HepG2 (cell line): ENCODE measurements around the gene ARHGDIA. TPM values are rescaled to one million over a fixed set of nuclear protein-coding genes. Genes with fewer than 3 reads are reported as not detected.

Experiments used
- GABPA ChIP-seq, 2 experiments: IDR thresholded peaks; 2 replicates each; pipeline ENCODE4 v1.6.1; 2011 to 2016; ENCODE audit warnings: low read depth in 2 of 2, low read length in 1 of 2, missing biosample characterization in 1 of 2, missing genetic modification characterization in 1 of 2
- GATAD1 ChIP-seq: IDR thresholded peaks from 2 replicates; pipeline ENCODE4 v1.6.1; 2016; ENCODE audit warnings: missing genetic modification reagents, missing compliant biosample characterization
- GPN1 ChIP-seq: sonication (generic); formaldehyde crosslinking; IDR thresholded peaks from 2 replicates; pipeline ENCODE4 v1.5.1; 2020; ENCODE audit warnings: missing genetic modification reagents, borderline replicate concordance
- HDAC6 ChIP-seq: fragments of 200-600 bp; sonication (generic); IDR thresholded peaks from 2 replicates; pipeline ENCODE4 v1.7.0; 2017; ENCODE audit warnings: mild to moderate bottlenecking, antibody characterized with exemption, low read length, low read depth
- JUNB ChIP-seq: sonication (generic); formaldehyde crosslinking; IDR thresholded peaks from 2 replicates; pipeline ENCODE4 v1.8.0; 2022; ENCODE audit warnings: missing genetic modification reagents, mild to moderate bottlenecking, borderline replicate concordance
- MAF1 ChIP-seq: sonication (generic); formaldehyde crosslinking; IDR thresholded peaks from 2 replicates; pipeline ENCODE4 v1.5.0; 2020; ENCODE audit warnings: missing genetic modification reagents, borderline replicate concordance
- MED1 ChIP-seq: sonication (generic); formaldehyde crosslinking; IDR thresholded peaks from 2 replicates; pipeline ENCODE4 v1.4.0; 2020; ENCODE audit warnings: missing genetic modification reagents
- MIER3 ChIP-seq: IDR thresholded peaks from 2 replicates; pipeline ENCODE4 v1.6.1; 2016; ENCODE audit warnings: missing compliant biosample characterization, borderline replicate concordance
- MTF2 ChIP-seq: sonication (generic); formaldehyde crosslinking; IDR thresholded peaks from 2 replicates; pipeline ENCODE4 v1.5.0; 2020; ENCODE audit warnings: missing genetic modification reagents, borderline replicate concordance
- NFKBIZ ChIP-seq: IDR thresholded peaks from 2 replicates; pipeline ENCODE4 v1.6.1; 2018; ENCODE audit warnings: missing genetic modification reagents, missing compliant biosample characterization
- NFRKB ChIP-seq: fragments of 450-650 bp; IDR thresholded peaks from 2 replicates; pipeline ENCODE4 v1.6.1; 2017
- NR3C1 ChIP-seq: sonication (generic); formaldehyde crosslinking; IDR thresholded peaks from 2 replicates; pipeline ENCODE4 v1.4.0; 2020; ENCODE audit warnings: missing genetic modification reagents
- PLRG1 ChIP-seq: fragments of 450-650 bp; conservative IDR thresholded peaks from 2 replicates; pipeline ENCODE4 v1.6.1; 2016
- POGK ChIP-seq: sonication (generic); formaldehyde crosslinking; conservative IDR thresholded peaks from 2 replicates; pipeline ENCODE4 v1.8.0; 2022; ENCODE audit warnings: mild to moderate bottlenecking, moderate library complexity, missing genetic modification reagents
- POLR2AphosphoS2 ChIP-seq: IDR thresholded peaks from 2 replicates; pipeline ENCODE4 v1.6.1; 2011; ENCODE audit warnings: low read depth, low read length, improper control_type of control experiment
- RNF2 ChIP-seq: fragments of 450-650 bp; conservative IDR thresholded peaks from 2 replicates; pipeline ENCODE4 v1.6.1; 2016; ENCODE audit warnings: low read depth
- SIX4 ChIP-seq: sonication (generic); formaldehyde crosslinking; IDR thresholded peaks from 2 replicates; pipeline ENCODE4 v1.4.0; 2020; ENCODE audit warnings: missing genetic modification reagents
- SNAI1 ChIP-seq: sonication (generic); formaldehyde crosslinking; IDR thresholded peaks from 2 replicates; pipeline ENCODE4 v1.5.0; 2020; ENCODE audit warnings: mild to moderate bottlenecking, missing genetic modification reagents, borderline replicate concordance
- TGIF2 ChIP-seq: IDR thresholded peaks from 2 replicates; pipeline ENCODE4 v1.6.1; 2016; ENCODE audit warnings: control low read depth, missing compliant biosample characterization
- TP53 ChIP-seq: sonication (generic); formaldehyde crosslinking; conservative IDR thresholded peaks from 2 replicates; pipeline ENCODE4 v1.4.0; 2020; ENCODE audit warnings: missing genetic modification reagents
- ZBTB1 ChIP-seq: sonication (generic); formaldehyde crosslinking; IDR thresholded peaks from 2 replicates; pipeline ENCODE4 v1.4.0; 2020; ENCODE audit warnings: missing genetic modification reagents, borderline replicate concordance
- ZNF282 ChIP-seq: fragments of 450-650 bp; IDR thresholded peaks from 2 replicates; pipeline ENCODE4 v1.6.1; 2018; ENCODE audit not compliant: partially characterized antibody
- ZNF552 ChIP-seq: sonication (generic); formaldehyde crosslinking; IDR thresholded peaks from 2 replicates; pipeline ENCODE4 v1.9.0; 2022; ENCODE audit warnings: missing genetic modification reagents, mild to moderate bottlenecking, borderline replicate concordance
- ZNF556 ChIP-seq: sonication (generic); formaldehyde crosslinking; IDR thresholded peaks from 2 replicates; pipeline ENCODE4 v1.4.0; 2020; ENCODE audit warnings: mild to moderate bottlenecking, missing genetic modification reagents, borderline replicate concordance
- ZNF749 ChIP-seq: sonication (generic); formaldehyde crosslinking; IDR thresholded peaks from 2 replicates; pipeline ENCODE4 v1.8.0; 2022; ENCODE audit warnings: mild to moderate bottlenecking, missing genetic modification reagents, moderate library complexity, borderline replicate concordance
- ZNF770 ChIP-seq: sonication (generic); formaldehyde crosslinking; IDR thresholded peaks from 2 replicates; pipeline ENCODE4 v1.5.0; 2020; ENCODE audit warnings: mild to moderate bottlenecking, missing genetic modification reagents
- ZSCAN21 ChIP-seq: sonication (generic); formaldehyde crosslinking; IDR thresholded peaks from 2 replicates; pipeline ENCODE4 v1.8.0; 2022; ENCODE audit warnings: mild to moderate bottlenecking, missing genetic modification reagents, moderate library complexity, borderline replicate concordance
- ZSCAN22 ChIP-seq: sonication (generic); formaldehyde crosslinking; IDR thresholded peaks from 2 replicates; pipeline ENCODE4 v1.4.0; 2020; ENCODE audit warnings: mild to moderate bottlenecking, missing genetic modification reagents
- polyA plus RNA-seq, 8 experiments: library from polyadenylated mRNA; depleted of rRNA in 3 of 8; stranded (reverse) in 7 of 8; unstranded in 1 of 8; fragments of >200 nt; fragmentation: Illumina TruSeq in 4 of 8; extraction: Trizol in 4 of 8; gene quantifications; 2 replicates each; pipeline versions ENCODE4 v1.2.1 to v1.2.3, GENCODE V29; 2011 to 2016; ENCODE audit warnings: low read depth in 4 of 8, missing spikeins in 1 of 8, mixed read lengths in 1 of 8; ENCODE audit not compliant: insufficient read depth in 1 of 8
- total RNA-seq, 5 experiments: library from RNA; depleted of rRNA; stranded (reverse); fragments of >200 nt; fragmentation: Illumina TruSeq; extraction: Trizol; gene quantifications; 2 replicates each; pipeline ENCODE4 v1.2.3, GENCODE V29; 2016; ENCODE audit warnings: low read depth in 1 of 5

ARHGDIA gene
- total and polyA plus RNA-seq, 2 of the 13 experiments (the other 11 are each of a cell fraction or from before 2014, with no cell fraction given), result 40.0 to 64.0 TPM

- TF ChIP-seq GPN1 (CRISPR knock-in tag), result no peak
- TF ChIP-seq MED1 (CRISPR knock-in tag), result peak; percentile 93
- peak; percentile 71; the same call in 1 of the 2 replicates for TF ChIP-seq MIER3 (CRISPR knock-in tag)
- peak; percentile 49; the same call in 1 of the 2 replicates for TF ChIP-seq ZNF749 (CRISPR knock-in tag)
- TF ChIP-seq MAF1 (CRISPR knock-in tag), result 0 out of 2 replicates have a peak, but pooled peaks have one; percentile 49
- peak; percentile 16 for TF ChIP-seq ZNF282
- TF ChIP-seq PLRG1, result no peak
- TF ChIP-seq JUNB, result no peak
- no peak for TF ChIP-seq SIX4
- peak; percentile 76; the same call in 1 of the 2 replicates for TF ChIP-seq SNAI1 (CRISPR knock-in tag)
- TF ChIP-seq POGK, result peak; percentile 60; the same call in 1 of the 2 replicates
- peak; percentile 89; the same call in 1 of the 2 replicates for TF ChIP-seq ZSCAN22 (CRISPR knock-in tag)
- no peak for TF ChIP-seq GABPA (IDR thresholded peaks at IDR 0.05; ENCODE audit: low read depth, low read length)
- peak; percentile 62; the same call in 1 of the 2 replicates for TF ChIP-seq GABPA (CRISPR knock-in tag; IDR thresholded peaks at IDR 0.05; ENCODE audit: low read depth)
- TF ChIP-seq ZNF770 (CRISPR knock-in tag), result no peak
- no peak for TF ChIP-seq NR3C1 (CRISPR knock-in tag)
- TF ChIP-seq ZBTB1 (CRISPR knock-in tag), result no peak
- peak; percentile 88 for TF ChIP-seq ZSCAN21 (CRISPR knock-in tag)
- peak; percentile 79; the same call in 1 of the 2 replicates for TF ChIP-seq POLR2AphosphoS2
- TF ChIP-seq NFRKB, result no peak
- TF ChIP-seq TP53 (CRISPR knock-in tag), result no peak; the same call in 1 of the 2 replicates
- no peak for TF ChIP-seq MTF2
- TF ChIP-seq NFKBIZ (CRISPR knock-in tag), result no peak
- TF ChIP-seq ZNF556, result peak; percentile 74
- no peak; the same call in none of the 2 replicates for TF ChIP-seq GATAD1 (CRISPR knock-in tag)
- no peak for TF ChIP-seq HDAC6
- TF ChIP-seq TGIF2 (CRISPR knock-in tag), result peak; percentile 89
- 0 out of 2 replicates have a peak, but pooled peaks have one; percentile 13 for TF ChIP-seq RNF2
- 0 out of 2 replicates have a peak, but pooled peaks have one; percentile 19 for TF ChIP-seq ZNF552 (CRISPR knock-in tag)
Observed at GRCh38 chr17:81909966-81910839, 39.1 kb upstream of the ARHGDIA start (continued).
